Activated gamma-delta T cell treated with anti-CD3 and anti-CD28 coated beads, Interleukin-2, amount 50 U/mL, for 16 hours (primary cell): ENCODE data around the gene TXNRD1.
"Not testable (repeated sequence)": the region's sequence is repeated elsewhere in the genome, so short reads cannot be mapped to it uniquely, and the experiment has no call there.

ENCODE experiments used
- DNase-seq: peaks from one replicate; pipeline ENCODE4 v3.0.0-alpha.2; 2020; ENCODE audit warnings: low read depth

The TXNRD1 gene

GRCh38 chr12:104328278-104328677, 112.7 kb downstream of the TXNRD1 start:
- not testable (repeated sequence) for DNase-seq

DNA sequence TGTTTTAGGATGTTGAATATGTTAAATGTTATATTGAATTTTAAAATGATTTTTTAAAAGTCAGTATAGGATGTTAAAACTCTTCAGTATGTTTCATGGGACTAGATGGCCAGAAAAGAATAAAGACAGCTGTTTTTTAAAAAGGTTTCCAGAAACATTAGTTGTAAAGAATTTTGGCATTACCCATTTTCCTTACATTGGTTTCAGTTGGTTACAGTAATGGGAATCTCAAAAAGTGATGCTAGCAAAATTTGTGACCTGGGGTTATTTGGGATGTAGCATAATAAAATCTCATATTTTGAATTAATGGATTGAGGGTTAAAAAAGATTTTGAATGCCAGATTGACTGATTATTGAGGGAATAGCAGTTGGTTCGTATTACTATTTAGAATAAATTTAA, 113.2 kb downstream of the TXNRD1 start:
- DNase-seq, result no peak

- DNase-seq, result no peak
Measured at GRCh38 chr12:104329707-104330532, 114.3 kb downstream of the TXNRD1 start.

- no peak for DNase-seq
Measured at GRCh38 chr12:104331376-104331775, 115.8 kb downstream of the TXNRD1 start.

DNA sequence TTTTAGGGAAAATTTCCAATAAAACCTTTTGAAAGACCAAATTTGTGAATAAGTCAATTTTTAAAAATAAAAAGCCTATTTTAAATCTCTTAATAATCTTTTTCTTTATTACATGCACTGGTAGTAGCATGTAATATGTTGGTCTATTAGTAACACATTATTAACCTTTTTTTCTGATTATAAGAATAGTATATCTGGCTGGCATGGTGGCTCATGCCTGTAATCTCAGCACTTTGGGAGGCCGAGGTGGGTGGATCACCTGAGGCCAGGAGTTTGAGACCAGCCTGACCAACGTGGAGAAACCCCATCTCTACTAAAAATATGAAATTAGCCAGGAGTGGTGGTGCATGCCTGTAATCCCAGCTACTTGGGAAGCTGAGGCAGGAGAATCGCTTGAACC, 116.7 kb downstream of the TXNRD1 start:
- DNase-seq, result not testable (repeated sequence)

GRCh38 chr12:104333692-104334255, 118.2 kb downstream of the TXNRD1 start:
- no peak for DNase-seq

DNA sequence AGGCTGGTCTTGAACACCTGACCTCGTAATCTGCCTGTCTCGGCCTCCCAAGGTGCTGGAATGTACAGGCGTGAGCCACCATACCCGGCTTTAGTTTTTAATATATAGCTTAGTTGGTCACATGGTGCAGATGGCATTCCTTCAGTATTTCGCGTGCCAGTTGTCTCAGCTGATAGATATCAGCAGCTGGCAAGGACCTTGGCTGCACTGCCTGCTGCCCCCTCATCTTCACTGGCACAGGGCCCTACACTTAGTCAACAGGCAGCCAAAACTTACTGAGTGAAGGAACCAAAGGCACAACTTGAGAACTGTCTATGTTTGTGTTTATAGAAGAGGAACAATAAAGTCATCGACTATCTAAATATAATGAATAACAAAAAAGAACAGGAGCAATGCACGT, 119.0 kb downstream of the TXNRD1 start:
- no peak for DNase-seq

DNA sequence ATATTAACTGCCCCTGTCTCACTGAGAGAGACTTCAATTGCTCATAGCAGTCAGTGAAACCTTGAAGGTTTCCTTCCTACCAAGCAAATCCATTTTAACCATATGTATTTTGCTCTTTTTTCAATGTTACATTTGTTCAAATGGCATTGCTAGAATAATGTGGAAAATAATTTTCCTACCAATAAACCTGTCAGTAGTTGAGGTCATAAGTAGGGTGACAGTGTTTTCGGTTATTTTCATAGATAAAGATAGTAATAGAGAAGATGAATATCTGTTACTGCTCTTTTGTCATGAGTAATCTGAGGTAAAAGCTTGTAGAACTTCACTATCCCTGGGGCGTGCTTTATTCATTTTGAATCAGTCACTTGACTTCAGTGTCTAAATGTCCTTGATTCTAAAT, 120.5 kb downstream of the TXNRD1 start:
- no peak for DNase-seq

DNA sequence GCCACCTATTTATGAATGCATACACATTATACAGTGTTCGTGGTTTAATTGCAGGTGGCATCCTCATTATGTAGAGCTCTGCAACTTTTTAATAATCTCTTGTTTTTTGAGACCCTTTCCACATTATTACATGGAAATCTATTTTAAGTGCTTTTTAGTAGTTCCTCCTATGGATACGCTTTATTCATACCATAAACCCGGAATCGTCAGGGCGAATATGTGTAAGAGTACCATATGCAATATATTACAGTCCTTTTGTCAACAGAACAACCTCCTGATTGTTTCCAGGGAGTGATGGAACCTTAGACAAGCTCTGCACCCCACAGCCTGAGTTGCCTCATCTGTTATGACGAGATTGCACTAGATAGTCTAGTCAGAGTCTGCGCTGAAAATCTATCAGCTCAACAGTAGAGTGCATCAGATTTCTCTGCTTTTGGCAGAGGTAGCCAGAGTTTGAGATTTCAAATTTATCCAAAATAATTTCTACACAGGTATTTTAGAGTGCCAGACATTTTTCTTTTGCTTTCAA, 121.5 kb downstream of the TXNRD1 start:
- DNase-seq, result no peak

DNA sequence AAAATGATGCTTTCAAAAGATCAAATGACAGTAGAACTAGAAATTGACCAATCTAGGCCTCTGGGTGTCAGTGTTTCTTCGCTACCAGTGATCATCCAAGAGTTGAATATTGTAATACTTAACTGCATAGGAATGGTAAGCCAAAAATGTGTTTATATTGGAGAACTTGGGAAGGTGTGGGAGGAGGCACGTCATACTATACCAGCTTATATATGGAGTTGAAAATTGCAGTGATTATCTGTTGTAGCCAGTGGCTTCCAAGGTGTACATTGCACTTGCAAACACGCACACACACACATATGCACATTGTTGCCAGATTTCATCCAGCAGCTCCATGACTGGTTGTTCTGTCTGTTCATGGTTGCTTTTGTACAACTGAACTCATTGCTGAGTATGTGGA, 124.1 kb downstream of the TXNRD1 start:
- no peak for DNase-seq

GRCh38 chr12:104340177-104340576, 124.6 kb downstream of the TXNRD1 start:
- no peak for DNase-seq

- no peak for DNase-seq
Measured at GRCh38 chr12:104340925-104341611, 125.5 kb downstream of the TXNRD1 start.

DNA sequence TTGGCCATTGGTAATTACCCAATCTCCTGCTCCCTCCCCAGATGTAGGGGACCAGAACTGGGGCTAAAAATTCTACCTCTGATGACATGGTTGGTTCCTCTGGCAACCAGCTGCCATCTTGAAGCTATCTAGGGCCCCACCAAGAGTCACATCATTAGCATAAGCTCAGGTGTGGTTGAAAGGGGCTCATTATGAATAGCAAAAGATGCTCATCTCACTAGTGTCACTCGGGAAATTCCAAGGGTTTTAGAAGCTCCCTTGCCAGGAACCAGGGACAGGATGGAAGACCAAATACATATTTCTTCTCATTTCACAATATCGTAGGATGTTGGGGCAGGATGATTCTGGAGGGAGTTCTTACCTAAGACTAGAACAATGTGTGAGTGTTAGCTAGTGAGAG, 126.6 kb downstream of the TXNRD1 start:
- no peak for DNase-seq

- no peak for DNase-seq
Measured at GRCh38 chr12:104342635-104343249, 127.2 kb downstream of the TXNRD1 start.

GRCh38 chr12:104344682-104345081, 129.1 kb downstream of the TXNRD1 start:
- no peak for DNase-seq

- DNase-seq, result no peak
Measured at GRCh38 chr12:104345234-104346066, 129.9 kb downstream of the TXNRD1 start.

GRCh38 chr12:104347374-104348075, 131.9 kb downstream of the TXNRD1 start:
- no peak for DNase-seq

GRCh38 chr12:104348283-104348993, 132.9 kb downstream of the TXNRD1 start:
- DNase-seq, result no peak

DNA sequence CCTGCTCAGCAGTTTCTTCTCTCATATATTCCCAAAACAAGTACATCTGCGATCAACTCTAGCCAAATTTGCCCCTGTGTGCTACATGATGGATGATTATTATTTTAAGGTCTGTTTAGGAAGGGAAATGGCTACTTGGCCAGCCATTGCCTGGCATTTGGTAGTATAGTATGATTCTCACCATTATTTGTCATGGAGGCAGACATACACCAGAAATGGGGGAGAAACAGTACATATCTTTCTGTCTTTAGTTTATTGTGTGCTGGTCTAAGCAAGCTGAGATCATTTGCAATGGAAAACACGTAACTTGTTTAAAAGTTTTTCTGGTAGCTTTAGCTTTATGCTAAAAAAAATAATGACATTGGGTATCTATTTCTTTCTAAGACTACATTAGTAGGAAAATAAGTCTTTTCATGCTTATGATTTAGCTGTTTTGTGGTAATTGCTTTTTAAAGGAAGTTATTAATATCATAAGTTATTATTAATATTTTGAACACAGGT, 133.5 kb downstream of the TXNRD1 start:
- DNase-seq, result no peak
